K562 (cell line): ENCODE measurements around the gene ACTA2. TPM values are rescaled to one million over a fixed set of nuclear protein-coding genes. Genes with fewer than 3 reads are reported as not detected.

Experiments
- ELF4 ChIP-seq: fragments of 450-650 bp; formaldehyde crosslinking; IDR thresholded peaks from 2 replicates; pipeline ENCODE4 v1.4.0; 2022; ENCODE audit warnings: missing genetic modification characterization
- ZNF212 ChIP-seq: fragments of 450-650 bp; formaldehyde crosslinking; IDR thresholded peaks from 2 replicates; pipeline ENCODE4 v1.4.0; 2020; ENCODE audit warnings: mild to moderate bottlenecking
- polyA plus RNA-seq, 8 experiments: library from polyadenylated mRNA; depleted of rRNA in 4 of 8; stranded (reverse) in 5 of 8; unstranded in 3 of 8; fragments of >200 nt; fragmentation: Nextera tagmentation in 2 of 8; fragmentation: Illumina TruSeq in 1 of 8; extraction: Ambion mirVana in 2 of 8; extraction: Trizol in 1 of 8; gene quantifications; 2 replicates each; pipeline versions ENCODE4 v1.2.1 to v1.2.3, GENCODE V29; 2011 to 2014; ENCODE audit warnings: inconsistent platforms in 1 of 8, missing spikeins in 1 of 8
- total RNA-seq, 7 experiments: library from RNA; depleted of rRNA in 6 of 7; stranded (reverse); fragments of >200 nt in 6 of 7; fragmentation: Illumina TruSeq in 2 of 7; extraction: Trizol in 2 of 7; gene quantifications; 2 replicates each; pipeline versions ENCODE4 v1.2.1 to v1.2.3, GENCODE V29; 2011 to 2021; ENCODE audit warnings: low replicate concordance in 1 of 7
- TF ChIP-seq, protein P1 (sequence below): fragments of 200-600 bp; sonication (generic); IDR thresholded peaks from one replicate; pipeline ENCODE4 v1.6.1; 2012; ENCODE audit warnings: mild to moderate bottlenecking, low read depth, low read length, inconsistent platforms

ACTA2 gene
- total and polyA plus RNA-seq, 9 of the 15 experiments (the other 6 are each of a cell fraction or from before 2014, with no cell fraction given): 0.15 to 1.0 (median 0.38) TPM; not detected in 3

DNA sequence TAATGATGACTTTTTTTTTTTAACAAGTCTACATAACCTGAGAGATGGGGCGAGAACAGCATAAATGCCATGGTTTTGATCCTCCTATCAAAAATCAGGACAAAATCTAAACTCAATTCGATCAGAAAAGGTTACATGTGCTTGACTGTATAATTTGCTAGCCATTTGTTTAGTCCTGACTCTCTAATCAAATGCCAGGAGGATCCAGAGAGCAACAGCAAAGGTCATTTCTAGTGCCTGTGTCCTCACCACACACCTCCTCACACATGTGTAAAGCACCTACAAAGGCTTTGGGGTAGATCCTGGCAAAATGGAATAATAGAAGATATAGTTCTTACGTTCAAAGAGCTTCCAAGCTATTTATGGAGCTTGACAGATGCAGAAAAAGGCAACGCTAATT is 27.0 kb upstream of the ACTA2 start (continued):
- TF ChIP-seq, protein P1, sequence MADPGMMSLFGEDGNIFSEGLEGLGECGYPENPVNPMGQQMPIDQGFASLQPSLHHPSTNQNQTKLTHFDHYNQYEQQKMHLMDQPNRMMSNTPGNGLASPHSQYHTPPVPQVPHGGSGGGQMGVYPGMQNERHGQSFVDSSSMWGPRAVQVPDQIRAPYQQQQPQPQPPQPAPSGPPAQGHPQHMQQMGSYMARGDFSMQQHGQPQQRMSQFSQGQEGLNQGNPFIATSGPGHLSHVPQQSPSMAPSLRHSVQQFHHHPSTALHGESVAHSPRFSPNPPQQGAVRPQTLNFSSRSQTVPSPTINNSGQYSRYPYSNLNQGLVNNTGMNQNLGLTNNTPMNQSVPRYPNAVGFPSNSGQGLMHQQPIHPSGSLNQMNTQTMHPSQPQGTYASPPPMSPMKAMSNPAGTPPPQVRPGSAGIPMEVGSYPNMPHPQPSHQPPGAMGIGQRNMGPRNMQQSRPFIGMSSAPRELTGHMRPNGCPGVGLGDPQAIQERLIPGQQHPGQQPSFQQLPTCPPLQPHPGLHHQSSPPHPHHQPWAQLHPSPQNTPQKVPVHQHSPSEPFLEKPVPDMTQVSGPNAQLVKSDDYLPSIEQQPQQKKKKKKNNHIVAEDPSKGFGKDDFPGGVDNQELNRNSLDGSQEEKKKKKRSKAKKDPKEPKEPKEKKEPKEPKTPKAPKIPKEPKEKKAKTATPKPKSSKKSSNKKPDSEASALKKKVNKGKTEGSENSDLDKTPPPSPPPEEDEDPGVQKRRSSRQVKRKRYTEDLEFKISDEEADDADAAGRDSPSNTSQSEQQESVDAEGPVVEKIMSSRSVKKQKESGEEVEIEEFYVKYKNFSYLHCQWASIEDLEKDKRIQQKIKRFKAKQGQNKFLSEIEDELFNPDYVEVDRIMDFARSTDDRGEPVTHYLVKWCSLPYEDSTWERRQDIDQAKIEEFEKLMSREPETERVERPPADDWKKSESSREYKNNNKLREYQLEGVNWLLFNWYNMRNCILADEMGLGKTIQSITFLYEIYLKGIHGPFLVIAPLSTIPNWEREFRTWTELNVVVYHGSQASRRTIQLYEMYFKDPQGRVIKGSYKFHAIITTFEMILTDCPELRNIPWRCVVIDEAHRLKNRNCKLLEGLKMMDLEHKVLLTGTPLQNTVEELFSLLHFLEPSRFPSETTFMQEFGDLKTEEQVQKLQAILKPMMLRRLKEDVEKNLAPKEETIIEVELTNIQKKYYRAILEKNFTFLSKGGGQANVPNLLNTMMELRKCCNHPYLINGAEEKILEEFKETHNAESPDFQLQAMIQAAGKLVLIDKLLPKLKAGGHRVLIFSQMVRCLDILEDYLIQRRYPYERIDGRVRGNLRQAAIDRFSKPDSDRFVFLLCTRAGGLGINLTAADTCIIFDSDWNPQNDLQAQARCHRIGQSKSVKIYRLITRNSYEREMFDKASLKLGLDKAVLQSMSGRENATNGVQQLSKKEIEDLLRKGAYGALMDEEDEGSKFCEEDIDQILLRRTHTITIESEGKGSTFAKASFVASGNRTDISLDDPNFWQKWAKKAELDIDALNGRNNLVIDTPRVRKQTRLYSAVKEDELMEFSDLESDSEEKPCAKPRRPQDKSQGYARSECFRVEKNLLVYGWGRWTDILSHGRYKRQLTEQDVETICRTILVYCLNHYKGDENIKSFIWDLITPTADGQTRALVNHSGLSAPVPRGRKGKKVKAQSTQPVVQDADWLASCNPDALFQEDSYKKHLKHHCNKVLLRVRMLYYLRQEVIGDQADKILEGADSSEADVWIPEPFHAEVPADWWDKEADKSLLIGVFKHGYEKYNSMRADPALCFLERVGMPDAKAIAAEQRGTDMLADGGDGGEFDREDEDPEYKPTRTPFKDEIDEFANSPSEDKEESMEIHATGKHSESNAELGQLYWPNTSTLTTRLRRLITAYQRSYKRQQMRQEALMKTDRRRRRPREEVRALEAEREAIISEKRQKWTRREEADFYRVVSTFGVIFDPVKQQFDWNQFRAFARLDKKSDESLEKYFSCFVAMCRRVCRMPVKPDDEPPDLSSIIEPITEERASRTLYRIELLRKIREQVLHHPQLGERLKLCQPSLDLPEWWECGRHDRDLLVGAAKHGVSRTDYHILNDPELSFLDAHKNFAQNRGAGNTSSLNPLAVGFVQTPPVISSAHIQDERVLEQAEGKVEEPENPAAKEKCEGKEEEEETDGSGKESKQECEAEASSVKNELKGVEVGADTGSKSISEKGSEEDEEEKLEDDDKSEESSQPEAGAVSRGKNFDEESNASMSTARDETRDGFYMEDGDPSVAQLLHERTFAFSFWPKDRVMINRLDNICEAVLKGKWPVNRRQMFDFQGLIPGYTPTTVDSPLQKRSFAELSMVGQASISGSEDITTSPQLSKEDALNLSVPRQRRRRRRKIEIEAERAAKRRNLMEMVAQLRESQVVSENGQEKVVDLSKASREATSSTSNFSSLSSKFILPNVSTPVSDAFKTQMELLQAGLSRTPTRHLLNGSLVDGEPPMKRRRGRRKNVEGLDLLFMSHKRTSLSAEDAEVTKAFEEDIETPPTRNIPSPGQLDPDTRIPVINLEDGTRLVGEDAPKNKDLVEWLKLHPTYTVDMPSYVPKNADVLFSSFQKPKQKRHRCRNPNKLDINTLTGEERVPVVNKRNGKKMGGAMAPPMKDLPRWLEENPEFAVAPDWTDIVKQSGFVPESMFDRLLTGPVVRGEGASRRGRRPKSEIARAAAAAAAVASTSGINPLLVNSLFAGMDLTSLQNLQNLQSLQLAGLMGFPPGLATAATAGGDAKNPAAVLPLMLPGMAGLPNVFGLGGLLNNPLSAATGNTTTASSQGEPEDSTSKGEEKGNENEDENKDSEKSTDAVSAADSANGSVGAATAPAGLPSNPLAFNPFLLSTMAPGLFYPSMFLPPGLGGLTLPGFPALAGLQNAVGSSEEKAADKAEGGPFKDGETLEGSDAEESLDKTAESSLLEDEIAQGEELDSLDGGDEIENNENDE: no peak
- no peak for TF ChIP-seq ELF4 (CRISPR knock-in tag)
- TF ChIP-seq ZNF212 (CRISPR knock-in tag): no peak
- TF ChIP-seq, all 486 proteins: peak for 0
